Testis (tissue), 2 donors: Measurements from ENCODE around the gene IFNK.

Experiments used
- CTCF ChIP-seq, 3 experiments: fragments of 450-650 bp in 2 of 3; fragments of 200-600 bp in 1 of 3; sonication (generic) in 1 of 3; IDR thresholded peaks; one replicate each; pipeline ENCODE4 v1.5.1; 2016 to 2019; ENCODE audit warnings: antibody characterized with exemption in 3 of 3, mild to moderate bottlenecking in 2 of 3, moderate library complexity in 1 of 3
- POLR2A ChIP-seq: fragments of 450-650 bp; IDR thresholded peaks from one replicate; pipeline ENCODE4 v1.6.1; 2017; ENCODE audit warnings: antibody characterized with exemption, mild to moderate bottlenecking, moderate library complexity

- TF ChIP-seq CTCF (IDR thresholded peaks at IDR 0.05) (no peak), POLR2A (no peak)
These were observed 4.3 kb upstream of the IFNK start for GRCh38 chr9:27519466-27520465.
